Raji (cell line): ENCODE results near the gene LMO2.

Source experiments
- POLR2A ChIP-seq: IDR thresholded peaks from 2 replicates; pipeline ENCODE4 v1.6.1; 2011; ENCODE audit warnings: low read depth, low read length, control low read depth; ENCODE audit not compliant: insufficient read depth

LMO2 gene

GRCh38 chr11:33828604-33829429 is 63.1 kb downstream of the LMO2 start:
- TF ChIP-seq POLR2A = no peak

- TF ChIP-seq POLR2A = no peak
Measured at GRCh38 chr11:33827206-33827605, 64.7 kb downstream of the LMO2 start.

DNA sequence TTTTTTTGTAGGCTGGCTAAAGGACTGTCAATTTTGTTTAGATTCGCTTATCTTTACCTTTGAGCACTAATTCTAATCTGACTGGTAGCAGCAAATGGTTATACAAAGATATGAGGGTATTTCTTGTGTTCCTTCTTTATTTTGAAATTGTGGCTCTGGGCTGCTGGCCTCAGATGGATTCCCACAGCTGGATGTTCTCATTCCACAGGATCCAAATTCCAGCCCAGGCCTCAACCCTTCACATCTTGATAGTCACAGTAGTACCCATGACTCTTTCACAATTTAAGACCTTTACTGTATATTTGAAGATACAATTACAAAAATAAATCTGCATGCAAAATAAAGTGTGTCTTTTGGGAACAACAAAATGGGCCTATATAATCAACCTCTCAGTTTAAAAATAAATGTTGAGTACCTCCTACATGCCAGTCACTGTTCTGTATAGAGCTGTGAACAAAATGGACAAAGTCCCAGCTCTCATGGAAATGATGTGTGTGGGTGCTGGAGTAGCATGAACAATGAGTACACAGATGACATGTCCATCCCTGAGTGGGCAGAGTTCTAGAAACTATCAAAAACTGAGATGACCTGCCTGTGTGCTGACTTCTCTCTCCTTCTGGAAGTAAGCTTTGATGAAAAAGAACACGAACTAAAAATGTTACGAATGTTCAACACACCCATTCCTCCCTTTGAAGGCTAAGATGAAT is 65.9 kb downstream of the LMO2 start:
- TF ChIP-seq POLR2A = no peak

DNA sequence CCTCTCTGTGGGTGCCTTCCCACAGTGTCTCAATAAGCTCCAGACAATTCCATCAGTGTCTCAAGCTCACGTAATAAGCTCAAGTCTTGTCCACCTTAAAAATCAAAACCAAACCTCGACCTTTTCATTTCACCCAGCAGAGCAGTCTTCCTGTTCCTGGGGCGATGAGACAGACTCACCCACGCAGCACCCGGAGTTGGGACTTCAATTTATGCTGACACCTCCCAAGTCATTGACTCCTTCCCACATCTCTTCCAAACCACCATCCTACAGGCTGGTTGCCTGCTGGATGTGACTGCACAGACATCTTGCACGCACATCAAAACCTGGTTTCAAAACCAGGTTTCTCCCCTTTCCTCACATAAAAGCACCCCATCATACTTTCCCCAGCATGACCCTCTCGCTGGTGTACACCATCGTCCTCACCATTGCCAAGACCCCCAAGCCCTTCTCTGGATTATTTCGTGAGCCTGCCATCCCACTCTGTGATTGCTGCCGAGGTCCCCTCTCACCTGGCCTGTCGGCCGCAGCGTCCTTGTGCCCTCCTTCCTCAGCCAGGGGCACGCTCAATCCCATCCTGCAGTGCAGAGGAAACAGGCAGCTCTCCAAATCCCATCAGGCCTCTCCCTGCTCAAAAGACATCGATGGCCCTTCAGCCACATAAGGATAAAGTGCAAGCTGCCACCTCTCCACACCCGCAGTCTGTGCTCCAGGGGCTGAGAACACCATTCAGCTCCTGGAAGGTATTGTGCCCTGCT is 72.4 kb downstream of the LMO2 start:
- TF ChIP-seq POLR2A = no peak
